ENCODE measurements around the gene BMPR1A. TPM values are rescaled to one million over a fixed set of nuclear protein-coding genes. Genes with fewer than 3 reads are reported as not detected.
A peak's percentile ranks its signal among the peaks of the same experiment; 100 is the strongest.

Gene BMPR1A
- total and polyA plus RNA-seq, 2 of the 13 experiments (the other 11 are each of a cell fraction or from before 2014, with no cell fraction given): 17.8 to 44.2 TPM

- TF ChIP-seq E2F1 (CRISPR knock-in tag; IDR thresholded peaks at IDR 0.05) (no peak), SMARCC2 (IDR thresholded peaks at IDR 0.05) (no peak), ZNF792 (CRISPR knock-in tag; IDR thresholded peaks at IDR 0.05) (no peak), RARG (CRISPR knock-in tag; IDR thresholded peaks at IDR 0.05; ENCODE audit: low read depth) (no peak), ZNF839 (CRISPR knock-in tag; IDR thresholded peaks at IDR 0.05; ENCODE audit: borderline replicate concordance) (no peak), RFX3 (CRISPR knock-in tag; IDR thresholded peaks at IDR 0.05) (no peak)
- TF ChIP-seq, protein P1, sequence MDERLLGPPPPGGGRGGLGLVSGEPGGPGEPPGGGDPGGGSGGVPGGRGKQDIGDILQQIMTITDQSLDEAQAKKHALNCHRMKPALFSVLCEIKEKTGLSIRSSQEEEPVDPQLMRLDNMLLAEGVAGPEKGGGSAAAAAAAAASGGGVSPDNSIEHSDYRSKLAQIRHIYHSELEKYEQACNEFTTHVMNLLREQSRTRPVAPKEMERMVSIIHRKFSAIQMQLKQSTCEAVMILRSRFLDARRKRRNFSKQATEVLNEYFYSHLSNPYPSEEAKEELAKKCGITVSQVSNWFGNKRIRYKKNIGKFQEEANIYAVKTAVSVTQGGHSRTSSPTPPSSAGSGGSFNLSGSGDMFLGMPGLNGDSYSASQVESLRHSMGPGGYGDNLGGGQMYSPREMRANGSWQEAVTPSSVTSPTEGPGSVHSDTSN (CRISPR knock-in tag; IDR thresholded peaks at IDR 0.05): no peak
These were observed 193.9 kb downstream of the BMPR1A start (continued) for GRCh38 chr10:86950349-86950748.

- BruUV-seq (replicated peaks): no TSS peak
These were observed 194.9 kb downstream of the BMPR1A start for GRCh38 chr10:86951184-86951761.

More at GRCh38 chr10:86951184-86951761, 194.9 kb downstream of the BMPR1A start:
- no peak overlapping the region for H2AFZ ChIP-seq (ENCODE audit: low read length)
- no peak overlapping the region for H3K4me3 ChIP-seq (replicated peaks in 1 of 3; ENCODE audit: insufficient read depth in 1 of 3, low read depth in 2 of 3, low read length in 3 of 3)
- POLR2A ChIA-PET: no interaction called here
- in situ Hi-C loops (cut with HindIII; ENCODE audit: extremely low pct_ligation_motif_present, low pct_unique_long_range_greater_than_20kb): no loop called here
- no peak overlapping the region for H3K9ac ChIP-seq (ENCODE audit: insufficient read depth, low read depth, low read length)
- no peaks in the 10 kb centered on the region for H3K79me2 ChIP-seq (ENCODE audit: insufficient read depth, low read length)
- ATAC-seq: no peak
- DNase-seq (ENCODE audit: low spot score): no peak
- TF ChIP-seq TOE1 (CRISPR knock-in tag; IDR thresholded peaks at IDR 0.05) (no peak), ZEB1 (IDR thresholded peaks at IDR 0.05; ENCODE audit: insufficient replicate concordance, low read depth) (no peak), RFX5 (IDR thresholded peaks at IDR 0.05; ENCODE audit: low read depth, low read length) (no peak), ZNF317 (CRISPR knock-in tag; IDR thresholded peaks at IDR 0.05) (peak; percentile 63; the same call in 1 of the 2 replicates)
- TF ChIP-seq, protein P2, sequence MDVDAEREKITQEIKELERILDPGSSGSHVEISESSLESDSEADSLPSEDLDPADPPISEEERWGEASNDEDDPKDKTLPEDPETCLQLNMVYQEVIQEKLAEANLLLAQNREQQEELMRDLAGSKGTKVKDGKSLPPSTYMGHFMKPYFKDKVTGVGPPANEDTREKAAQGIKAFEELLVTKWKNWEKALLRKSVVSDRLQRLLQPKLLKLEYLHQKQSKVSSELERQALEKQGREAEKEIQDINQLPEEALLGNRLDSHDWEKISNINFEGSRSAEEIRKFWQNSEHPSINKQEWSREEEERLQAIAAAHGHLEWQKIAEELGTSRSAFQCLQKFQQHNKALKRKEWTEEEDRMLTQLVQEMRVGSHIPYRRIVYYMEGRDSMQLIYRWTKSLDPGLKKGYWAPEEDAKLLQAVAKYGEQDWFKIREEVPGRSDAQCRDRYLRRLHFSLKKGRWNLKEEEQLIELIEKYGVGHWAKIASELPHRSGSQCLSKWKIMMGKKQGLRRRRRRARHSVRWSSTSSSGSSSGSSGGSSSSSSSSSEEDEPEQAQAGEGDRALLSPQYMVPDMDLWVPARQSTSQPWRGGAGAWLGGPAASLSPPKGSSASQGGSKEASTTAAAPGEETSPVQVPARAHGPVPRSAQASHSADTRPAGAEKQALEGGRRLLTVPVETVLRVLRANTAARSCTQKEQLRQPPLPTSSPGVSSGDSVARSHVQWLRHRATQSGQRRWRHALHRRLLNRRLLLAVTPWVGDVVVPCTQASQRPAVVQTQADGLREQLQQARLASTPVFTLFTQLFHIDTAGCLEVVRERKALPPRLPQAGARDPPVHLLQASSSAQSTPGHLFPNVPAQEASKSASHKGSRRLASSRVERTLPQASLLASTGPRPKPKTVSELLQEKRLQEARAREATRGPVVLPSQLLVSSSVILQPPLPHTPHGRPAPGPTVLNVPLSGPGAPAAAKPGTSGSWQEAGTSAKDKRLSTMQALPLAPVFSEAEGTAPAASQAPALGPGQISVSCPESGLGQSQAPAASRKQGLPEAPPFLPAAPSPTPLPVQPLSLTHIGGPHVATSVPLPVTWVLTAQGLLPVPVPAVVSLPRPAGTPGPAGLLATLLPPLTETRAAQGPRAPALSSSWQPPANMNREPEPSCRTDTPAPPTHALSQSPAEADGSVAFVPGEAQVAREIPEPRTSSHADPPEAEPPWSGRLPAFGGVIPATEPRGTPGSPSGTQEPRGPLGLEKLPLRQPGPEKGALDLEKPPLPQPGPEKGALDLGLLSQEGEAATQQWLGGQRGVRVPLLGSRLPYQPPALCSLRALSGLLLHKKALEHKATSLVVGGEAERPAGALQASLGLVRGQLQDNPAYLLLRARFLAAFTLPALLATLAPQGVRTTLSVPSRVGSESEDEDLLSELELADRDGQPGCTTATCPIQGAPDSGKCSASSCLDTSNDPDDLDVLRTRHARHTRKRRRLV (CRISPR knock-in tag; IDR thresholded peaks at IDR 0.05): no peak
- CTCF ChIA-PET (ENCODE audit: low intra/inter-chr PET ratio, low total read pairs): no interaction called here
- H3K36me3 ChIP-seq (replicated peaks in 1 of 2; ENCODE audit: control insufficient read depth in 1 of 2, insufficient read depth in 2 of 2, low read length in 2 of 2): no peaks in the 10 kb centered on the region
- H3K27ac ChIP-seq (ENCODE audit: extremely low read length, insufficient read depth, low read length): no peak overlapping the region
- no peaks in the 10 kb centered on the region for H4K20me1 ChIP-seq (ENCODE audit: insufficient read depth, low read length)
- peaks cover 15% of the 10 kb centered on the region for H3K4me1 ChIP-seq (ENCODE audit: insufficient read depth, low read length)
- intact Hi-C loops (cut with micrococcal nuclease; ENCODE audit: unreplicated experiment): no loop called here
- H3K4me2 ChIP-seq (ENCODE audit: low read depth, low read length): no peak overlapping the region
- H3K9me3 ChIP-seq (ENCODE audit: low read length): no peaks in the 10 kb centered on the region
- no peak for FAIRE-seq
- peaks cover 3 to 34% of the 10 kb centered on the region in 2 experiments; a peak in 4 of 5 replicates for H3K27me3 ChIP-seq (ENCODE audit: control insufficient read depth in 1 of 2, insufficient read depth in 2 of 2, low read length in 2 of 2)

Measured in HepG2 (cell line).